Sigmoid colon (tissue), 4 donors: ENCODE data around the gene COA5.

Experiments used
- EP300 ChIP-seq, 4 donors: sonication (generic); formaldehyde crosslinking; IDR thresholded peaks; one replicate each; pipeline ENCODE4 v1.6.1; 2017; ENCODE audit warnings: antibody characterized with exemption in 4 of 4
- POLR2AphosphoS5 ChIP-seq, 4 donors: sonication (generic); formaldehyde crosslinking; IDR thresholded peaks; one replicate each; pipeline ENCODE4 v1.6.1; 2017; ENCODE audit warnings: antibody characterized with exemption in 4 of 4

DNA sequence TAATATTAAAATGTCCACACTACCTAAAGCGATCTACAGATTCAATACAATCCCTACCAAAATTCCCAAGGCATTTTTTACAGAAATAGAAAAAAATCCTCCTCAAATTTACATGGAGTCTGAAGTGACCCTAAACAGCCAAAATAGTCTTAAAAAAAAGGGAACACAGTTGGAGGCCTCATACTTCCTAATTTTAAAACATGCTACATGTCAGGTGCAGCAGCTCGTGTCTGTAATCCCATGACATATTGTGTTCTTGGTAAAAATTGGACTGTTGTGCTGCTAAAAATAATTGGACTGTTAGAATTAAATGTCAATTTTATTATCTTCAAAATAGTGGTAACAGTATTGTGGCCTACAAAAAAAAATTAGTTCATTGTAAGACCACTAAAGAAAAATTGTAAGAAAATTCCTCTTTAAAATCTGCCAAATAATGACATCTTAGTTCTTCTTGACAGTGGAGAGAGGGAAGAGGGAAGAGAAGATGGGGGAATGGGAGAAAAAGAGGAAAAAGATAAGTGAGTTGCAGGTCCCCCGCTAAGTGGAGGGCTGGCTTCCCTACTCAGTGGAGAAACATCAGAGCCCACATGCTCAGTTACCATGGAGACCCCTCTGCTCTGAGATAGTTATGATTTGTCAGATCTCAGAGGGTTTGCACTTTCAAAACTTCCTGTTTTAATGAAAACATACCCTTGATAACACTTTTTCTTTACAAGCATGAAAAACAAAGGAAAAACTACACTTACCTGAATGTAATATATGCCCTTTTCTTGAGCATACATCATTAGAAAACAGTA is 46.6 kb upstream of the COA5 start:
- TF ChIP-seq EP300 (IDR thresholded peaks at IDR 0.05) = no peak
- no peak for TF ChIP-seq POLR2AphosphoS5 (IDR thresholded peaks at IDR 0.05)
